ENCODE measurements around the gene MCRS1.

MCRS1 gene

DNA sequence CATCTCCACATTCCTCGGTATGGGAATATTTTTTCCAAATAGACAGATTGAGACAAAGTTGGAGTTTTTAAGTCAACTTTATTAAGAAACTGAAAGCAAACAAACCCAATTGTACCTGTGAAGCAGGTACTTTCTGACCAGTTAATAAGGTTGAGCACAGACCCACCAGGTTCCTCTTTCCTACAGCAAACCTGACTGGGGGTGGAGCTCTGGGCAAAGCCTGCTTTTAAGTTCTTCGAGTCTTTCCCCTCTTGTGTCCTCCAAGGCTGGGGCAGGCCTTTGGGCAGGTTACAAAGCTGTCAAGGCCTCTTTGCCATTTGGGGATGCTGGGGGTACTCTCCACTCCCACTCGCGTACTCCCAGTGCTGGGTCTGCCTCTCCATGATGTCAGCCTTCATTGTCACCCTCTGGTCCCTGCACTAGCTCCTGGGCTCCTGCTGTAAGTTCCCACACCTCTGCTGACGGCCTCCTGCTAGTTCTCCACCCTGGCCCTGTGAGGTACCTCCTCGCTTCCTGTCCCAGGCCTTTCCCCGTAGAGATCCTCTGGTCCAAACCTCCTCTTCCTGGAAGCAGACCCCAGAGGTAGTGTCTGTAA is 25.9 kb downstream of the MCRS1 start:
- no peaks in the 10 kb centered on the region for H4K20me1 ChIP-seq (ENCODE audit: low read depth, low read length)
- H3K9me3 ChIP-seq (ENCODE audit: insufficient read depth, low read length) = no peaks in the 10 kb centered on the region
- H3K27ac ChIP-seq (ENCODE audit: low read depth, low read length) = no peak overlapping the region
- no peaks in the 10 kb centered on the region for H3K9me2 ChIP-seq (replicated peaks; ENCODE audit: insufficient read depth, low read length)
- TF ChIP-seq, protein P1, sequence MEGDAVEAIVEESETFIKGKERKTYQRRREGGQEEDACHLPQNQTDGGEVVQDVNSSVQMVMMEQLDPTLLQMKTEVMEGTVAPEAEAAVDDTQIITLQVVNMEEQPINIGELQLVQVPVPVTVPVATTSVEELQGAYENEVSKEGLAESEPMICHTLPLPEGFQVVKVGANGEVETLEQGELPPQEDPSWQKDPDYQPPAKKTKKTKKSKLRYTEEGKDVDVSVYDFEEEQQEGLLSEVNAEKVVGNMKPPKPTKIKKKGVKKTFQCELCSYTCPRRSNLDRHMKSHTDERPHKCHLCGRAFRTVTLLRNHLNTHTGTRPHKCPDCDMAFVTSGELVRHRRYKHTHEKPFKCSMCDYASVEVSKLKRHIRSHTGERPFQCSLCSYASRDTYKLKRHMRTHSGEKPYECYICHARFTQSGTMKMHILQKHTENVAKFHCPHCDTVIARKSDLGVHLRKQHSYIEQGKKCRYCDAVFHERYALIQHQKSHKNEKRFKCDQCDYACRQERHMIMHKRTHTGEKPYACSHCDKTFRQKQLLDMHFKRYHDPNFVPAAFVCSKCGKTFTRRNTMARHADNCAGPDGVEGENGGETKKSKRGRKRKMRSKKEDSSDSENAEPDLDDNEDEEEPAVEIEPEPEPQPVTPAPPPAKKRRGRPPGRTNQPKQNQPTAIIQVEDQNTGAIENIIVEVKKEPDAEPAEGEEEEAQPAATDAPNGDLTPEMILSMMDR (IDR thresholded peaks at IDR 0.05; ENCODE audit: insufficient read depth, low read length, poor library complexity, severe bottlenecking) = no peak
- TF ChIP-seq EZH2phosphoT487 (conservative IDR thresholded peaks at IDR 0.05; ENCODE audit: low read length) = no peak
- no peaks in the 10 kb centered on the region for H3K79me2 ChIP-seq (ENCODE audit: insufficient read depth, low read length)
- H3K36me3 ChIP-seq (ENCODE audit: low read length) = no peaks in the 10 kb centered on the region
- H3F3A ChIP-seq (ENCODE audit: insufficient read depth) = no peaks in the 10 kb centered on the region
- no peaks in the 10 kb centered on the region for H3K27me3 ChIP-seq (ENCODE audit: low read length)
- no peak overlapping the region for H3K4me2 ChIP-seq (ENCODE audit: low read depth, low read length, poor library complexity, severe bottlenecking)
- no peak overlapping the region for H2AFZ ChIP-seq (ENCODE audit: low read depth, low read length, severe bottlenecking)
- H3K4me3 ChIP-seq (ENCODE audit: insufficient read depth, low read length, poor library complexity, severe bottlenecking) = no peak overlapping the region
- H3K9ac ChIP-seq (ENCODE audit: low read length) = no peak overlapping the region

DNA sequence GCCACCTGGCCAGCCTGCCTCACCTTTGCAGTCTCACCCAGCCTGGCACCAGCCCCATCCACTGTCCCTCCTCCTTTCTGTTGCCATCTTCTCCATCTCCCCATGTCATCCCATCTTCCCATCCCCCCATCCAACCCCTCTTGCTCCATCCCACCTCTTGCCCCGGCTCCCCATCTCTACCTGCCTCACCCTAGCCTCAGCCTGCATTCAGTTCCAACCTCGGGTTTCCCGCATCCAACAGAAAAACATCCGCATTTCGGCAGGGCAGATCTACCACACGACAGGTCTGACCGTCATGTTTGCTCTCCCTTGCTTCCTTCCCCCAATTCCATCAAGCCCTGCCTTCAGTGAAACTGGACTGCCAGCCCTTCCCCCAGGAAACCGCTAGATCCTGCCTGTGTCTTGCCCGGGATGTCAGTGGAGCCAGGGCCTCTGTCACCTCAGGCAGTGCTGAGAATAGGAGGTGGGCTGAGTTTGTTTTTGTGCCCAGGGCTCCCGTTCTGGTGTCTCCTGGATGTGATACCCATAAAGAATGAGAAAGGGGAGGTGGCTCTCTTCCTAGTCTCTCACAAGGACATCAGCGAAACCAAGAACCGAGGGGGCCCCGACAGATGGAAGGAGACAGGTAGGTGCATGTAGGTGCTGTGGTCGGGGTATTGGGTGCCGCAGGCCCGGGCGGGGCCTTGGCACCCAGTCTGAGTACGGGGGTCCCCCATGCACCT is 26.6 kb downstream of the MCRS1 start:
- no peak overlapping the region for H3K4me3 ChIP-seq (ENCODE audit: insufficient read depth, low read length, poor library complexity, severe bottlenecking)
- H3K36me3 ChIP-seq (ENCODE audit: low read length) = no peaks in the 10 kb centered on the region
- H4K20me1 ChIP-seq (ENCODE audit: low read depth, low read length) = no peaks in the 10 kb centered on the region
- TF ChIP-seq, protein P1 (IDR thresholded peaks at IDR 0.05; ENCODE audit: insufficient read depth, low read length, poor library complexity, severe bottlenecking) = no peak
- TF ChIP-seq EZH2phosphoT487 (conservative IDR thresholded peaks at IDR 0.05; ENCODE audit: low read length) = no peak
- H3F3A ChIP-seq (ENCODE audit: insufficient read depth) = peaks cover 4% of the 10 kb centered on the region; the same call in 1 of the 2 replicates
- H3K9me3 ChIP-seq (ENCODE audit: insufficient read depth, low read length) = no peaks in the 10 kb centered on the region
- H3K27ac ChIP-seq (ENCODE audit: low read depth, low read length) = no peak overlapping the region
- H3K4me2 ChIP-seq (ENCODE audit: low read depth, low read length, poor library complexity, severe bottlenecking) = no peak overlapping the region
- H2AFZ ChIP-seq (ENCODE audit: low read depth, low read length, severe bottlenecking) = no peak overlapping the region
- H3K9ac ChIP-seq (ENCODE audit: low read length) = no peak overlapping the region
- H3K9me2 ChIP-seq (replicated peaks; ENCODE audit: insufficient read depth, low read length) = no peaks in the 10 kb centered on the region
- no peaks in the 10 kb centered on the region for H3K79me2 ChIP-seq (ENCODE audit: insufficient read depth, low read length)
- no peaks in the 10 kb centered on the region for H3K27me3 ChIP-seq (ENCODE audit: low read length)

DNA sequence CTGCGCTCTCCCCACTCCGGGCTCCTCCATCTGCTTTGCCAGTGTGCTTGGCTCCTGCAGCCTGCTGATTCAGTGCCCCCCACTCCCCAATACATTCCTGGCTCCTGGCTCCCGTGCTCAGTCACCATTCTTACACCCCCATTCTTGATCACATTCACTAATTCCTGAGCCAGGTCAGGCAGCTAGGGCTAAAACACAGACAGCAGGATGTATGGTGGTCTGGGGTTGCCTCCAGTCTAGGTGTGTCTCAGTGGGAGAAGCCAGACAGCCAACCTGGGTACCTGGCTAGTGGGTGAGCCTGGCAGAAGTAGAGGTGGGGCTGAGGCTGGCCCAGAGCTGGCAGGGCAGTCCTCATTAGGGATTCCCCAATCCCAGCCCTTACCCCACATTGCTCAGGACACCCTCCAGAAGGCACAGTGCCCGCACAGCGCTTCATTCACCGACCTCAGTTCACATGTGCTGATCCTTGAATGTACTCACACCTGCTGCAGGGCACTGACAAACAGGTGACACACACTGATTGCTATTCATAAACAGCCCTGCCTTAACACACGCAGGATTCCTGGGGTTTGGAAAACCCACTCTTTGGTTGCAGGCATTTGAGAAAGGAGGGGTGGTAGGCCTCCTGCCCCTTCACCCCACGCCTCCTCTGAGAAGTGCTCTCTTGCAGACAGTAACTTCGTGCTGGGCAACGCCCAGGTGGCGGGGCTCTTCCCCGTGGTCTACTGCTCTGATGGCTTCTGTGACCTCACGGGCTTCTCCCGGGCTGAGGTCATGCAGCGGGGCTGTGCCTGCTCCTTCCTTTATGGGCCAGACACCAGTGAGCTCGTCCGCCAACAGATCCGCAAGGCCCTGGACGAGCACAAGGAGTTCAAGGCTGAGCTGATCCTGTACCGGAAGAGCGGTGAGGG is 27.5 kb downstream of the MCRS1 start:
- Histone ChIP-seq H3K36me3 (ENCODE audit: low read length) (no peaks in the 10 kb centered on the region), H3F3A (ENCODE audit: insufficient read depth) (peaks cover 4% of the 10 kb centered on the region; the same call in 1 of the 2 replicates), H3K79me2 (ENCODE audit: insufficient read depth, low read length) (no peaks in the 10 kb centered on the region), H3K9me2 (replicated peaks; ENCODE audit: insufficient read depth, low read length) (no peaks in the 10 kb centered on the region), H3K9me3 (ENCODE audit: insufficient read depth, low read length) (no peaks in the 10 kb centered on the region), H3K4me2 (ENCODE audit: low read depth, low read length, poor library complexity, severe bottlenecking) (no peak overlapping the region), H4K20me1 (ENCODE audit: low read depth, low read length) (no peaks in the 10 kb centered on the region), H3K9ac (ENCODE audit: low read length) (no peak overlapping the region), H3K27ac (ENCODE audit: low read depth, low read length) (no peak overlapping the region), H3K27me3 (ENCODE audit: low read length) (no peaks in the 10 kb centered on the region), H2AFZ (ENCODE audit: low read depth, low read length, severe bottlenecking) (no peak overlapping the region), H3K4me3 (ENCODE audit: insufficient read depth, low read length, poor library complexity, severe bottlenecking) (no peak overlapping the region)
- TF ChIP-seq, protein P1 (IDR thresholded peaks at IDR 0.05; ENCODE audit: insufficient read depth, low read length, poor library complexity, severe bottlenecking) = no peak
- TF ChIP-seq EZH2phosphoT487 (conservative IDR thresholded peaks at IDR 0.05; ENCODE audit: low read length) = no peak
